Panc1 (cell line): ENCODE data around the gene REV1. TPM values are rescaled to one million over a fixed set of nuclear protein-coding genes. Genes with fewer than 3 reads are reported as not detected.

ENCODE experiments used
- ATAC-seq: fragments of 200-7000 bp; cut with Tn5 transposase; 2 replicates; pipeline ENCODE4 v1.9.1; 2020; ENCODE audit warnings: mild to moderate bottlenecking, moderate library complexity
- BruUV-seq: library from RNA; stranded (reverse); fragments of 400-500 nt; replicated peaks from 2 replicates; lab custom pipeline; 2021; lab: Mats Ljungman, UMichigan
- CTCF ChIA-PET: fragments of 300-600 bp; sonication (Branson Sonifier 250); formaldehyde crosslinking; loops from one replicate; lab custom pipeline; 2022; ENCODE audit warnings: antibody characterized with exemption; lab: Charles Lee
- POLR2A ChIA-PET: fragments of 300-600 bp; sonication (Branson Sonifier 250); formaldehyde crosslinking; loops from one replicate; lab custom pipeline; 2022; ENCODE audit warnings: antibody characterized with exemption; lab: Charles Lee
- DNase-seq: peaks from one replicate; pipeline ENCODE4 v3.0.0-alpha.2; 2010; ENCODE audit warnings: low read depth, low spot score
- H3K27ac ChIP-seq: 2 replicates; pipeline ENCODE4 v1.5.1; 2011; ENCODE audit warnings: mild to moderate bottlenecking, low read length, inconsistent platforms
- H3K27me3 ChIP-seq: fragments of 200-500 bp; sonication (Bioruptor generic); 2 replicates; pipeline ENCODE4 v1.6.0; 2014; ENCODE audit warnings: low read length, inconsistent platforms; ENCODE audit not compliant: control insufficient read depth, insufficient read depth
- H3K36me3 ChIP-seq: fragments of 200-500 bp; sonication (Bioruptor generic); 2 replicates; pipeline ENCODE4 v1.5.1; 2014; ENCODE audit warnings: inconsistent platforms, mild to moderate bottlenecking, low read length, moderate library complexity; ENCODE audit not compliant: control insufficient read depth, insufficient read depth
- H3K4me1 ChIP-seq: 2 replicates; pipeline ENCODE4 v1.5.1; 2011; ENCODE audit warnings: inconsistent platforms, mild to moderate bottlenecking, low read length, moderate library complexity; ENCODE audit not compliant: control insufficient read depth, insufficient read depth
- H3K4me3 ChIP-seq, 2 experiments: 2 replicates each; pipeline ENCODE4 v1.5.1; 2011 to 2012; ENCODE audit warnings: low read depth in 2 of 2, low read length in 2 of 2, mild to moderate bottlenecking in 2 of 2, inconsistent platforms in 1 of 2, moderate library complexity in 1 of 2
- H3K9me3 ChIP-seq: fragments of 200-500 bp; sonication (Bioruptor generic); 2 replicates; pipeline ENCODE4 v1.5.1; 2014; ENCODE audit warnings: low read depth, mild to moderate bottlenecking, inconsistent platforms, low read length, moderate library complexity; ENCODE audit not compliant: control insufficient read depth, insufficient read depth
- POLR2AphosphoS5 ChIP-seq: IDR thresholded peaks from 2 replicates; pipeline ENCODE4 v1.6.1; 2012; ENCODE audit warnings: mild to moderate bottlenecking, low read depth, low read length, moderate library complexity
- REST ChIP-seq, 2 experiments: IDR thresholded peaks; 2 replicates each; pipeline ENCODE4 v1.6.1; 2011 to 2012; ENCODE audit warnings: low read depth in 2 of 2, control low read depth in 1 of 2, low read length in 1 of 2, mild to moderate bottlenecking in 1 of 2, moderate library complexity in 1 of 2; ENCODE audit not compliant: insufficient read depth in 1 of 2
- SIN3A ChIP-seq: IDR thresholded peaks from 2 replicates; pipeline ENCODE4 v1.6.1; 2012; ENCODE audit warnings: low read depth, mild to moderate bottlenecking, low read length, moderate library complexity, borderline replicate concordance; ENCODE audit not compliant: insufficient read depth
- TCF7L2 ChIP-seq: IDR thresholded peaks from 2 replicates; pipeline ENCODE4 v1.6.1; 2011; ENCODE audit warnings: mild to moderate bottlenecking, low read depth, low read length, inconsistent platforms
- in situ Hi-C: cut with HindIII; loops from 2 replicates; pipeline ENCODE4 v1.10.0; 2016; ENCODE audit warnings: low sequenced_read_pairs, low pct_unique_long_range_greater_than_20kb
- intact Hi-C: fragments of 100-400 bp; cut with micrococcal nuclease; formaldehyde crosslinking; loops from one replicate; pipeline ENCODE4 v1.10.0; 2022; ENCODE audit not compliant: unreplicated experiment
- total RNA-seq: library from RNA; stranded (reverse); gene quantifications from one replicate; pipeline ENCODE4 v1.2.1, GENCODE V29; 2021; ENCODE audit not compliant: unreplicated experiment
- TF ChIP-seq, protein P1 (sequence below): fragments of 450-650 bp; IDR thresholded peaks from 2 replicates; pipeline ENCODE4 v1.5.1; 2017; ENCODE audit warnings: mild to moderate bottlenecking

The REV1 gene
- total RNA-seq, 1 experiment from 2014 or later, result 35.0 TPM

DNA sequence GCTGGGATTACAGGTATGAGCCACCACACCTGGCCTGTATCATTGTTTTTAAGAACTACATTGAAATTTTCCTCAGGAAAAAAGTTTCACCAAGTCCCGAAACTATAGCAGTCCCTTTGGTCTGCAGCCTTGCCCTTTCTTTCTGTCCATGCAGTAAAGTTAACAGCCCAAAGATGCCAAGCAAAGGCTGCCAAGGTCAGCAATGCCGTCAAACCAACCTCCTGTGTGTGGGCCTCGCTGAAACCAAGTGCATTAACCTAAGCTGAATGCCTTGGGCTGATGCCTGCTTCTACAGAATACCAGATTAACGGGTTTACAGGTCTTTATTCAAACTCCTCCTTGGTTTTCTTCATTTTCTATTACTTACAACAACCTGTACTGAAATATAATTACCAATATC is 79.5 kb downstream of the REV1 start:
- CTCF ChIA-PET, result no interaction called here
- no TSS peak for BruUV-seq
- no peak for TF ChIP-seq POLR2AphosphoS5
- TF ChIP-seq SIN3A, result no peak
- TF ChIP-seq, protein P1, sequence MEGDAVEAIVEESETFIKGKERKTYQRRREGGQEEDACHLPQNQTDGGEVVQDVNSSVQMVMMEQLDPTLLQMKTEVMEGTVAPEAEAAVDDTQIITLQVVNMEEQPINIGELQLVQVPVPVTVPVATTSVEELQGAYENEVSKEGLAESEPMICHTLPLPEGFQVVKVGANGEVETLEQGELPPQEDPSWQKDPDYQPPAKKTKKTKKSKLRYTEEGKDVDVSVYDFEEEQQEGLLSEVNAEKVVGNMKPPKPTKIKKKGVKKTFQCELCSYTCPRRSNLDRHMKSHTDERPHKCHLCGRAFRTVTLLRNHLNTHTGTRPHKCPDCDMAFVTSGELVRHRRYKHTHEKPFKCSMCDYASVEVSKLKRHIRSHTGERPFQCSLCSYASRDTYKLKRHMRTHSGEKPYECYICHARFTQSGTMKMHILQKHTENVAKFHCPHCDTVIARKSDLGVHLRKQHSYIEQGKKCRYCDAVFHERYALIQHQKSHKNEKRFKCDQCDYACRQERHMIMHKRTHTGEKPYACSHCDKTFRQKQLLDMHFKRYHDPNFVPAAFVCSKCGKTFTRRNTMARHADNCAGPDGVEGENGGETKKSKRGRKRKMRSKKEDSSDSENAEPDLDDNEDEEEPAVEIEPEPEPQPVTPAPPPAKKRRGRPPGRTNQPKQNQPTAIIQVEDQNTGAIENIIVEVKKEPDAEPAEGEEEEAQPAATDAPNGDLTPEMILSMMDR, result no peak
- no peak for TF ChIP-seq TCF7L2
- no peak for TF ChIP-seq REST (IDR thresholded peaks at IDR 0.05; ENCODE audit: insufficient read depth in 1 of 2, low read depth in 2 of 2, low read length in 1 of 2)
- ATAC-seq (no peak), DNase-seq (no peak)
- Histone ChIP-seq H3K27ac (no peak overlapping the region), H3K9me3 (no peaks in the 10 kb centered on the region), H3K4me1 (no peaks in the 10 kb centered on the region), H3K27me3 (no peaks in the 10 kb centered on the region), H3K4me3 (no peak overlapping the region), H3K36me3 (peaks cover 18% of the 10 kb centered on the region)
- intact Hi-C loops (no loop called here), in situ Hi-C loops (no loop called here)
- POLR2A ChIA-PET, result no interaction called here

GRCh38 chr2:99406137-99406536 is 83.7 kb downstream of the REV1 start:
- TF ChIP-seq TCF7L2 (no peak), REST (IDR thresholded peaks at IDR 0.05; ENCODE audit: insufficient read depth in 1 of 2, low read depth in 2 of 2, low read length in 1 of 2) (no peak), SIN3A (no peak), POLR2AphosphoS5 (no peak)
- TF ChIP-seq, protein P1, result no peak
- Histone ChIP-seq H3K27ac (no peak overlapping the region), H3K4me3 (no peak overlapping the region), H3K9me3 (no peaks in the 10 kb centered on the region), H3K36me3 (peaks cover 30% of the 10 kb centered on the region), H3K27me3 (no peaks in the 10 kb centered on the region), H3K4me1 (no peaks in the 10 kb centered on the region; the same call in 1 of the 2 replicates)
- DNase-seq (no peak), ATAC-seq (no peak)
- ChIA-PET POLR2A (interaction anchor here (0.8 kb wide), 1 partner anchor 886 kb away, joined by 4 read pairs; no protein-coding TSS in a partner anchor), CTCF (no interaction called here)
- no TSS peak for BruUV-seq
- in situ Hi-C loops (no loop called here), intact Hi-C loops (no loop called here)
